ENCODE data around the gene NR2C2AP.

GRCh38 chr19:19157808-19158207 lies 45.4 kb downstream of the NR2C2AP start:
- TF ChIP-seq CTCF (IDR thresholded peaks at IDR 0.05) (no peak), POLR2AphosphoS5 (IDR thresholded peaks at IDR 0.05) (no peak)

Data from sigmoid colon (tissue), 4 donors.